ENCODE measurements around the gene ADCK1. TPM values are rescaled to one million over a fixed set of nuclear protein-coding genes. Genes with fewer than 3 reads are reported as not detected.
"Not testable (repeated sequence)": the region's sequence is repeated elsewhere in the genome, so short reads cannot be mapped to it uniquely, and the experiment has no call there.

The ADCK1 gene
- total RNA-seq, 1 donor from 2014 or later: 8.9 TPM

DNA sequence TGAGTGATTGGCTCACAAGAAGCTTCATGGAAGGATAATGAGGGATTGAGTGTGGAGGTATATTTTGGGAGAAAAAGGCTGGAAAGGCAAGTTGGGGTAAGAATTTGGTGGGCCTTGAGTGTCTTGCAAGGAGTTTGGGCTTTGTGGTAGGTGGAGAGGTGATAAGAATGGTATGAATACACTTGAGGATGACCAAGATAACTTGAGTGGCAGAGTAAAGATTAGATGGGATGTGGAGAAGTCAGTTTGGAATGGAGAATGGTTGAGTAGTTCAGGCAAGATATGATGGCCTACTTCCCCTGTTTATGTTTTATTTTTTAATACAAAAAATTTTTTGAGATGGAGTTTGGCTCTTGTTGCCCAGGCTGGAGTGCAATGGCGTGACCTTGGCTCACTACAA, 9.1 kb downstream of the ADCK1 start:
- no peak for DNase-seq (ENCODE audit: low read depth)

GRCh38 chr14:77812028-77812427, 12.1 kb downstream of the ADCK1 start:
- no peak for DNase-seq (ENCODE audit: low read depth)

DNA sequence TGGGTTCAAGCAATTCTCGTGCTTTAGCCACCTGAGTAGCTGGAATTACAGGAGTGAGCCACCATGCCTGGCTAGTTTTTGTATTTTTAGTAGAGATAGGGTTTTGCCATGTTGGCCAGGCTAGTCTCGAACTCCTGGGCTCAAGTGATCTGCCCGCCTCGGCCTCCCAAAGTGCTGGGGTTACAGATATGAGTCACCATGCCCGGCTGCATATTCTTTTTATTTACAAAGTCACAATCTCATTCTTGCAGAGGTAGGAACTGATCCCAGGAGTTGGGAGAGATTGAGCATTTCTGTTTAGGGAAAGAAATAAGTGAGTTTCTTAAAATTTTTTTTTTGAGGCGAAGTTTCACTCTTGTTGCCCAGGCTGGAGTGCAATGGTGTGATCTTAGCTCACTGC, 12.8 kb downstream of the ADCK1 start:
- DNase-seq (ENCODE audit: low read depth): not testable (repeated sequence)

- no peak for DNase-seq (ENCODE audit: low read depth)
Observed at GRCh38 chr14:77822307-77822706, 22.4 kb downstream of the ADCK1 start.

DNA sequence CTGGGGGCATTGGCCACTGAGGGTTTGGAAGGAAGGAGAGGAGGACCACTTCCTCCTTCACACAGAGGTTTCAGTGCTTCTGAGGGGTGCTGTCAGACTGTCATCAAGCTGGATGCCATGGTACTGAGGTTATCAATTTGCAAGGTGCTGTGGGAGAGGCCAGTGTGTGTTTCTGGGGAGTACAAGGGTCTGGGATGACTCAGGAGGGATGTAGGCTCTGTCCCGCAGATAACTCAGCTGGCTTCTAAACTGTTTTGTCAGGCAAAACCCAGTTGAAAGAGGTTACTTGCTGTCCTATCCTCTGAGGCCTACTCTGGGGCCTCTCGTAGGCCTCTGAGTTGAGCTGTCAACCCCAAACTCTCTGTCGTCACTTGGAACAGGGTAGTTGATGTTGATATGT, 22.8 kb downstream of the ADCK1 start:
- no peak for DNase-seq (ENCODE audit: low read depth)

DNA sequence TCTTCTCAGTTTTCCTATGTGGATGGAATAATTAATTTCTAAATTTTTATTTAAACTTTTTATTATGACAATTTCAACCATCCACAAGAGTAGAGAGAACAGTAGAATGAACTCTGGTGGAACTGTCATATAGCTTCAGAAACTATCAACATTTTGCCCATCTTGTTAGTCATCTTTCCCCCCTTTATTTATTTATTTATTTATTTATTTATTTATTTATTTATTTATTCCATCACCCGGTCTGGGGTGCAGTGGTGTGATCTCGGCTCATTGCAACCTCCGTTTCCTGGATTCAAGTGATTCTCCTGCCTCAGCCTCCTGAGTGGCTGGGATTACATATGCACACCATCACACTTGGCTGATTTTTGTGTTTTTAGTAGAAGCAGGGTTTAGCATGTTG, 23.5 kb downstream of the ADCK1 start:
- DNase-seq (ENCODE audit: low read depth): no peak

DNA sequence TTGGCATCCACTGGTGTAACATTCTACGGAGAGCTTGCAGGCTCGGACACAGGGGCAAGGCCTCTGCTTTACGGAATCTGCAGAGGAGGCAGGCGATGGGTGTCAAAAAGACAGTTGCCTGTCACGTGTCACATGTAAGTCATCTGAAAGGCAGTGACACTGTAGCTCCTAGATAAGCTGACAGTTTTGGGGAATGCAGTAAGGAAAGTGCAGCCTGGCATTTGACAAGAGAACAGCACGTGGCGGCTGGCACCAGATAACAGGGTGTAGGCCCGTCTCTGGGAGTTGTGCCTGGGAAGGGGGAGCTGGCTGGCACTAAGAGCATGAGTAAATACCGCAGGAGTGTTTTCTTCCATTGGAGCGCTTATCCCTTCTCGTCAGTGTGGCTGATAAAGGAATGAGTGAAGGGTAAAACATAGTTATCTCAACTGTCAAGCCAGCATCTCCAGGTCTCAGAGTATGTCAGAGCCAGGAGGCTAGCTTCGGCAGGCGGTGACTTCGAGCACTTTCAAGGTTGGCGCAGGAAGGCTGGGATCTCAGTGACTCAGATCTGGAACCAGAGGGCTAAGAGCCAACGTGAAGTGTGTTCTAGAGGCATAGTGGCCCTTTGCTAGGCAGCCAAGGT, 26.1 kb downstream of the ADCK1 start:
- DNase-seq (ENCODE audit: low read depth): no peak

DNA sequence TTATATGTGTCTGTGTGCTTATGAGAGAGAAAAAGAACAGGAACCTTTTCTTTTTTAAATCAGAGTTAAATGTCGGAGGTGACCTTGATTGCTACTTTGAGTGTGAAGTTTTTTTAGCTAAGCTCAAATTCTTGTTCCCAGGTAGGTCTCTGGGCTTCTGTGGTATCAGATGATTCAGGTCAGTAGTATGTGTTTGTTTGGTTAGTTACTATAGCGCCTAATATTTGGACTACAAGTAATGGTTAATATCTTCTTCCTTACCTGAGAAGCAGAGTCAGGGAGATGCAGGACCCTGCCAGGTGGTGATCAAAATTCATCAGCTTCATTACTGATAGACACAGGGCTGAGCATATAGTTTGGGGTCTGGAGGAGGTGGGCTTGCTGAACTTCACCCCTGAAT, 30.8 kb downstream of the ADCK1 start:
- DNase-seq (ENCODE audit: low read depth): peak; percentile 49

- no peak for DNase-seq (ENCODE audit: low read depth)
Observed at GRCh38 chr14:77832297-77832696, 32.4 kb downstream of the ADCK1 start.

DNA sequence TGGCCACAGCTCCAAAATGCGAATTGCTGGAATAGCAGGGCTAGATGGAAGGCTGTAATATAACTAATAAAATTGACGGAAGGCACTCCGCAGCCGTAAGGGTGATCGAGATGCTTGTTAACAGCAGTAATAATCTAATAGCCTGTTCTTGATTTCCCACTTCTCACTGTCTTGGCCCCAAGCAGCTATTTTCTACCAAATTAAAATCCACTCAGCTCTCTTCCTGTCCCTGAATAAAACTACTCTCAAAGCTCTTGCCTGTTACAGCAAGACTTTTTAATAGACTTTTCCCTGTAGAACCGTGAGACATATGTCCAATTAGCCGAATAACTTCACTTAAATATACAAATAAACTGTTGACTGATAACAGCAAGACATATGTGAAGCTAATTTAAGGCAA, 38.0 kb downstream of the ADCK1 start:
- DNase-seq (ENCODE audit: low read depth): no peak

DNA sequence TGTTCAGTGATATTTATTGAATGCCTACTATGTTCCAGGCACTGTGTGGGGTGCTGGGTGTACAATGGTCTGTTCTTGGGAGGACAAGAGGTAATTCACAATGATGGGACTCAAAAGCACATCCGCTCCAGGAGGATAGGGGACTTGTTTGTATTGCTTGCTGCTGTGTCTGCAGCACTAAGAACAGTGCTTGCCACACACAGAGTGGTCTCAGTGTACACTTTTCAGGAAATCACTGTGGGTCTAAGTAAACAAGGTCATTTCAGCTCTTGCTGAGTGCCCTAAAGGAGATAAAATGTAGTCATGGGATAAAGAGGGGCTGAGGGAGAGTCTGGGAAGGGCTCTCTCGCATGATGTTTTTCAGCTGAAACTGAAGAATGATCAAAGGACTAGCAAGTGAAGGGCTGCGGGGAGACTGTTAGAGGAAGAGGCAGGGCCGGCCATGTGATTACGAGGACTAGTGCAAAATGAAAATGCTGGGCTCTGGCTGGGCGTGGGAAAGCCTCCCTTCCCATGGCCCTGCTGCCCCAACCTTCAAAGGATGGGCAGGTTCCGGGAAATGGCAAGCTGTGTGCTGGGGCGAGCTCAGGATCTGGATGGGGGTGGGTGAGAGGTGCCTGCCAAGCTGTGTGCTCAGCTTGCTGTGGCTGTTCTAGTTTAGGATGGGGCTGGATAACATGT, 39.1 kb downstream of the ADCK1 start:
- DNase-seq (ENCODE audit: low read depth): no peak

DNA sequence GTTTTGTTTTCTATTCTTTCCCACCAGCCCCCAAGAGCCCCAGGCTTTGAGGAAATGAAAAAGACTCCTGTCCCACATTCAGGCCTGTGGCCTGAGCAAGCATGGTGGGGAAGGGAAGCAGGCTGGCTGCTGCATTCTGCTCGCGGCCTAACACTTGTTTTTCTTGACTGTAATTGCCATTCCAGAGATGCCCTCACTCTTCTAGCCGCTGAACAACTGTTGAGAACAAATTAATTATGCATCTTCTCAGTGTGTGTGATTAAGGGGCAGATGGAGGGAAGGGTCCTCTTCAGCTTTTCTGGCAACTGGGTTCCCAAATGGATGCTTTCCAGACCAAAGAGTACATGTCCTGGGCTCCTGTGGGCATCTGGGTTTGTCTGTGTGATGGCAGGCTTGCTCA, 43.3 kb downstream of the ADCK1 start:
- DNase-seq (ENCODE audit: low read depth): no peak

DNA sequence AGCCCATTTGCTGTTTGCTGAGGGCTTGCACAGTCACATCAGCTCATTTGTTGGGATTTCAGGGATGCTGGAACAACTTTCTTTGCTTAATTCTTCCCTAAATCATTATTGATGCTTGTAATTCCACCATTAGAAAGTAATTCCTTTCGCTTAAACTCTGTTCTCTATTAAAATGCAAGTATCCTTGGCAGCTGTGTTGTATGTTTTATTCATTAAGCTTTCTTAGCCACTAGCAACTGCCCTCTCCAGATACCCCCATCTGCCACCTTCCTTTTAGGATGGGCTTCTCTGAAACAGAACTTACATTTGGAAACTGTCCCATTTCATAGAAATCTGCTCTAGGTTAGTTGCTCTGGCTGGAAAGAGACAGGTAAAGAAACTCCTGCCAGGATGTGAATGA, 43.7 kb downstream of the ADCK1 start:
- no peak for DNase-seq (ENCODE audit: low read depth)

DNA sequence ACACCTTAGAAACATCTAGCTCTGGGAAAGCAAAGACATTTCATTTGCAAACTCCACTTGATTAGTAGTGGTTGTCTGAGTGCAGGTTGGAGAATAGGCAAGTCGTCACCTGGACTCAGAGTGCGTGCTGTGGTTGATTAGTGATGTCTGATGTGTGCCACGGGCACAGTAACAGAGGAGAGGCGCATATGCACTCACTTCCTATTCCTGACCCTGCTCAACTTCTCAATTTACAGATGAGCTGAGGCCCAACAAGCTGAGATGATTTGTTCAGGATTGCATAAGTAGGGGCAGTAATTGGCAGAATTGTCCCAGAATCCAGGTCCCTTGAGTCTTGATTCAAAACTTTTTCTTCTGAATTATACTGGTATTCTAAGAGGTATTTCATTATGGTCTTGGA, 44.9 kb downstream of the ADCK1 start:
- no peak for DNase-seq (ENCODE audit: low read depth)

GRCh38 chr14:77848031-77848430, 48.1 kb downstream of the ADCK1 start:
- peak; percentile 89 for DNase-seq (ENCODE audit: low read depth)

DNA sequence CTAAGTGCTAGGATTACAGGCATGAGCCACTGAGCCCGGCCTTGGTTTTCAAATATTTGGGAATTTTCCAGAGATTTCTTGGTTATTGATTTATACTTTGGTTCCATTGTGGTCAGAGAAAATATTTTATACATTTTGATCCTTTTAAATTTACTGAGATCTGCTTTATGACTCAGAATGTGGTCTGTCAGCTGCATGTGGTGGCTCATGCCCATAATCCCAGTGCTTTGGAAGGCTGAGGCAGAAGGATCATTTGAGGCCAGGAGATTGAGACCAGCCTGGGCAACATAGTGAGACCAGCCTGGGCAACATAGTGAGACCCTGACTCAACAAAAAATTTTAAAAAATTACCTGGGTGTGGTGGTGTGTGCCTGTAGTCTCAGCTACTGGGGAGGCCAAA, 49.8 kb downstream of the ADCK1 start:
- peak; percentile 52 for DNase-seq (ENCODE audit: low read depth)

DNA sequence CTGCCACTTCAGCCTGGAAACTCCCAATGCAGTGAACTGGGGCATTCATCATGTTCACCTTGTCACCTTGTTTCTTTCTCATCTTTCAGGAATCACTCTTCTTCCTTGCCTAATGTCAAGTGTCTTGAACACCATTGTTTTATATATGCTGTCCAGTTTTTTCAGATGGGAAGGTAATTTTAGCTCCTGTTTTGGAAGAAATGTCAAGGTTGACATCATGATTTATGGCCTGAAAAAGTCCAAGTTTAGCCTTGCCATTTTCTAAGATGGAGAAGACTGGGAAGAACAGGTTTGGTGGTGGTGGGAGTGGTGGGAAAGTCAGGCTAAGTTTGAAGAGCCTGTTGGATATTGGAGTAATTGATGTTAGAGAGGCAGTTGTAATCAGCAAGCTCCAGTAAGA, 54.0 kb downstream of the ADCK1 start:
- no peak for DNase-seq (ENCODE audit: low read depth)

GRCh38 chr14:77856941-77857340, 57.0 kb downstream of the ADCK1 start:
- no peak for DNase-seq (ENCODE audit: low read depth)

DNA sequence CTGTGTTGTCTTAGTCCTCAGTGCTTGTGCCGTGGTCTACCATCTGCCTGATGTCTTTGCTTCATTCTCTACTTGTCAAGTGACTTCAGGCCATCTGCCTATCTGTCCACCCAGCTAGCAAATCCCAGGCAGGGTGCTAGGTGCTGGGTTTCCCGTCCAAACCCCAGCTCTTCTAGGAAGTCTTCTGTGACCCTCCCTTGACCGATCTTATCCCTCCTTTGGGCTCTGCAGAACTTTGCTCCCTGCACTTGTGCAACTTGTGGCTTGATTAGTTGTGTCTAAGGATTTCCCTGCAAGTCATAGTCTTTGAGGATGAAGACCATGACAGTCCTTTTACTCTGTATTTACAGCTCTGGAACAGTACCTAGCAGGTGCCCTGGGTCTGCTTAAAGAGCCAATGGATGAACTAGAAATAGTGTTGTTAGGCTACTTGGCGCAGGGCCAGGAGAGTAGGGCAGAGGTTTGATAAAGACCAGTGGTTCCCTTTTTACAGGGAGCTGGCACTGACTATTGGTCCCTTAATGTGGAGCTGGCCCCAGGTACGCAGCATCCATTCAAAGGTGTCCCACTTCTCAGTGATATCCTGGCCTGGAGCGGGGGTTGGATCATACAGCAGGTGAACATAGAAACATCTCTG, 60.1 kb downstream of the ADCK1 start:
- DNase-seq (ENCODE audit: low read depth): no peak

DNA sequence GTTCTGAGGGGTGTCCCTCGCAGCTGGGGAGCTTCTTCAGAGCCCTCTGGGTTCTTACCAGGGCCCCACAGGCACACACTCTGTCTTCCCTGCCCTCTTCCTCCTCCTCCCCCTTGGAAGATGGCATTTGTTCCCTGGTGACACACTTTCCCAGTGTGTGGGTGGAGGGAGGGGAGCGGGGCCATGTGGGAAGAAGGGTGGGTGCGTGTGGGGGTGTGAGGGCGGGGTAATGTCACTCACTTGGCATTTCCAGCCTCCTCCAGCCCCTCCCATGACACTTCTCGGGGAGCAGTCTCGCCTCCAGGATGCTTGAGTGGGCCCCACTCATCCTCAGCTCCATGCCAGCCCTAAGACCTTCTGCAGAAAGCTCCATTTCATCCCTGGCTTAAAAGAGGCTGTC, 61.3 kb downstream of the ADCK1 start:
- no peak for DNase-seq (ENCODE audit: low read depth)

GRCh38 chr14:77862154-77862786, 62.4 kb downstream of the ADCK1 start:
- peak; percentile 28 for DNase-seq (ENCODE audit: low read depth)

DNA sequence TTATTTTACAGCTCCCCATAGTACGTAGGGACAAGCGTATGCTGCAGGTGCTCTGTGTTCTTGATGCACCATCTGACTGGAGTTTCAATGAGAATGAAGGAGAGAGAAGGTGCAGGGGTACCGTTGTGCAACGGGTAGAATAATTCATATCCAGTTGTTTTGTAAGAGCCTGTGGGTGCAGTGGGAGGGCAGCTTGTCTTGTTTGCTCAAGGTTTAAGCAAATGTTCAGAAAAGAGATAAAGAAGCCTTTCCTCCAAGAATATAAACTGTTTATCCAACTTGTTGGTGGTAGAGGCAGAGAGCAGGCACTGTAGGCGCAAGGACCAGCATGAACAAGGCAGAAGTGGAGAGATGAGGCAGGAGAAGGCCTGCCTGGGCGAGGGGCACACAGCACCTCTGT, 64.2 kb downstream of the ADCK1 start:
- DNase-seq (ENCODE audit: low read depth): no peak

- no peak for DNase-seq (ENCODE audit: low read depth)
Observed at GRCh38 chr14:77864580-77864979, 64.7 kb downstream of the ADCK1 start.

All from renal cortical epithelial cell (primary cell).